Cardiac muscle cell (in vitro differentiated cells and primary cell): ENCODE data around the gene HSPA14. TPM values are rescaled to one million over a fixed set of nuclear protein-coding genes. Genes with fewer than 3 reads are reported as not detected.
A peak's percentile ranks its signal among the peaks of the same experiment; 100 is the strongest.

ENCODE experiments used
- DNase-seq, 2 donors: peaks; one replicate each; pipeline versions ENCODE4 v3.0.0 to v3.0.0-alpha.2; 2010 to 2017; ENCODE audit warnings: low read depth in 1 of 2, low spot score in 1 of 2
- H3K27ac ChIP-seq: fragments of 200-600 bp; sonication (generic); 2 replicates; pipeline ENCODE4 v1.5.1; 2016
- H3K27me3 ChIP-seq: fragments of 200-600 bp; sonication (generic); 2 replicates; pipeline ENCODE4 v1.6.0; 2016; ENCODE audit warnings: control low read depth
- H3K36me3 ChIP-seq: fragments of 200-600 bp; sonication (generic); 2 replicates; pipeline ENCODE4 v1.5.1; 2016; ENCODE audit warnings: control low read depth
- H3K4me1 ChIP-seq: fragments of 200-600 bp; sonication (generic); 2 replicates; pipeline ENCODE4 v1.8.1; 2017; ENCODE audit warnings: low read depth, mild to moderate bottlenecking, mixed run types
- H3K4me3 ChIP-seq: fragments of 200-600 bp; sonication (generic); 2 replicates; pipeline ENCODE4 v1.5.1; 2016; ENCODE audit warnings: mild to moderate bottlenecking
- H3K9me3 ChIP-seq: fragments of 200-600 bp; sonication (generic); 2 replicates; pipeline ENCODE4 v1.5.1; 2017; ENCODE audit warnings: low read depth, mild to moderate bottlenecking, control low read depth
- polyA plus RNA-seq: library from polyadenylated mRNA; unstranded; fragments of >200 nt; fragmentation: Nextera tagmentation; extraction: Ambion mirVana; gene quantifications from 2 replicates; pipeline ENCODE4 v1.2.1, GENCODE V29; 2016
- total RNA-seq: library from RNA; depleted of rRNA; stranded (reverse); fragments of >200 nt; gene quantifications from 2 replicates; pipeline ENCODE4 v1.2.3, GENCODE V29; 2016
- TF ChIP-seq, protein P1 (sequence below): IDR thresholded peaks from 2 replicates; pipeline ENCODE4 v1.5.1; 2012; ENCODE audit warnings: low read depth, mild to moderate bottlenecking, low read length

Gene HSPA14
- total and polyA plus RNA-seq, 2 experiments from 2014 or later, result 14.0 to 19.3 TPM

DNA sequence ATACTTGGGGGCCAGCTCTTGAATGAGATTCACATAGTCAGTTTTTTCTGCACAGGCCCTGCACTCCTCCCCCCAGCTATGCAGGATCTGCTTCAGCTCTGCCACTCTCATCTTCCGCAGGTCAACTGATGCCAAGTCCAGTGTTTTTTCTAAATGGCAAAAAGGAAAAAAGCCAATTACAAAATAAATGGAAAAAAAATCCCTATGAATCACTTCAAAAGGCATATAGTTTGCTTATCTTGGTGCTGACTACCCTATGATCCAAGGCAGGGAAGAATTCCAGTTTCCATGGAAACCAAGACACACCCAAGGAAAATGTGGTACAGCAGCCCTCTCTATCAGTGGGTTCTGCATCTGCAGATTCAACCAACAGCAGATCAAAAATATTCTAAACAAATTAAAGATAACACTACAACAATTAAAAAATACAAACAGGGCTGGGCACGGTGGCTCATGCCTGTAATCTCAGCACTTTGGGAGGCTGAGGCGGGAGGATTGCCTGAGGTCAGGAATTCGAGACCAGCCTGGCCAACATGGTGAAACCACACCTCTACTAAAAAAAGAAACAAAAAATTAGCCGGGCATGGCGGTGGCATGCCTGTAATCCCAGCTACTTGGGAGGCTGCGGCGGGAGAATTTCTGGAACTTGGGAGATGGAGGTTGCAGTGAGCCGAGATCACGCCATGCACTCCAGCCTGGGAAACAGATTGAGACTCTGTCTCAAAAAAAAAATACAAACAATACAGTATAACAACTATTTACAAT, 17.9 kb upstream of the HSPA14 start:
- Histone ChIP-seq H3K4me1 (peaks cover 7% of the 10 kb centered on the region), H3K4me3 (no peak overlapping the region), H3K36me3 (no peaks in the 10 kb centered on the region), H3K9me3 (no peaks in the 10 kb centered on the region), H3K27ac (no peak overlapping the region), H3K27me3 (no peaks in the 10 kb centered on the region)
- TF ChIP-seq, protein P1, sequence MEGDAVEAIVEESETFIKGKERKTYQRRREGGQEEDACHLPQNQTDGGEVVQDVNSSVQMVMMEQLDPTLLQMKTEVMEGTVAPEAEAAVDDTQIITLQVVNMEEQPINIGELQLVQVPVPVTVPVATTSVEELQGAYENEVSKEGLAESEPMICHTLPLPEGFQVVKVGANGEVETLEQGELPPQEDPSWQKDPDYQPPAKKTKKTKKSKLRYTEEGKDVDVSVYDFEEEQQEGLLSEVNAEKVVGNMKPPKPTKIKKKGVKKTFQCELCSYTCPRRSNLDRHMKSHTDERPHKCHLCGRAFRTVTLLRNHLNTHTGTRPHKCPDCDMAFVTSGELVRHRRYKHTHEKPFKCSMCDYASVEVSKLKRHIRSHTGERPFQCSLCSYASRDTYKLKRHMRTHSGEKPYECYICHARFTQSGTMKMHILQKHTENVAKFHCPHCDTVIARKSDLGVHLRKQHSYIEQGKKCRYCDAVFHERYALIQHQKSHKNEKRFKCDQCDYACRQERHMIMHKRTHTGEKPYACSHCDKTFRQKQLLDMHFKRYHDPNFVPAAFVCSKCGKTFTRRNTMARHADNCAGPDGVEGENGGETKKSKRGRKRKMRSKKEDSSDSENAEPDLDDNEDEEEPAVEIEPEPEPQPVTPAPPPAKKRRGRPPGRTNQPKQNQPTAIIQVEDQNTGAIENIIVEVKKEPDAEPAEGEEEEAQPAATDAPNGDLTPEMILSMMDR, result no peak
- peak in 1 of 2 donors; percentile 86 for DNase-seq

DNA sequence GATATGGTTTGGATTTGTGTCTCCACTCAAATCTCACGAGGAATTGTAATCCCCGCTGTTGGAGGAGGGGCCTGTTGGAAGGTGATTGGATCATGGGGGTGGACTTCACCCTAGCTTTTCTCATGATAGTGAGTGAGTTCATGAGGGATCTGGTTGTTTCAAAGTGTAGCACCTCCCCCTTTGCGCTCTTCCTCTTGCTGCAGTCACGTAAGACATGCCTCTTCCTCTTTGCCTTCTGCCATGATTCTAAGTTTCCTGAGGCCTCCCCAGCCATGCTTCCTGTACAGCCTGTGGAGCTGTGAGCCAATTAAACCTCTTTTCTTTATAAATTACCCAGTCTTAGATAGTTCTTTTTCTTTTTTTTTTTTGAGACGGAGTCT, 17.3 kb upstream of the HSPA14 start:
- TF ChIP-seq, protein P1, result no peak
- Histone ChIP-seq H3K27me3 (no peaks in the 10 kb centered on the region), H3K27ac (no peak overlapping the region)

DNA sequence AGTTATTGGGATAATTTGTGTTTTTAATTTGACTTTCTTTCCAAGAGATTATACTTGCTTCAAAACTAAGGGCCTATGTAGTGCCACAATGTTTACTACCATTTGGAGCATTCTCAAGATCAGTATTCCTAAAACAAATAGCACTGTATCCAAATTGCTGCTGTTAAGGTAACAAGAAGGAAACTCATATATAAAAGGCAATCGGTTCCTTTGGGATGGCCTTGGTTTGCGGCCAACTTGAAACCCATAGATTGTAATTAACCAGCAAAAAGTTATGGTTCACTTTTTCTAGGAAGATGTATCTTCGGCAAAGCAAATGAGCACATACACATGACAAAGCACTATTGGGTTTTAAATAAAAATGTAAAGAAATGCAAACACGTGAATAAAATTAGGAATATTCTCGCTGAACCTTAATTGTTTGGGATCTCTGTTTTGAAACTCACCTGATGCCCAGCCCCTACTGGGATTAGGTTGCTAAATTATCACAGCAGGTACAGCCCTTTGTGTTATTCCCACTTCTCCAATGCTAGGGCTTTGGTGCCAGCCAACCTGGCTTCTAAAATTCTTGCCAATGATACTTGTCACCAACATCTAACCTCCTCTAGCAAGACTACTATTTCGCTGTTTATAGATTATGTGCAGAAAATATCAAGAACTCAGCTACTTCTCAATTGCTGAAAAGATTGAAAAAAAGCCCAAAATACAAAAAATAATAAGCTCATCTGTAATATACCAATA, 16.3 kb upstream of the HSPA14 start:
- H3K9me3 ChIP-seq, result no peaks in the 10 kb centered on the region
- H3K27ac ChIP-seq, result no peak overlapping the region
- peaks cover 7% of the 10 kb centered on the region for H3K4me1 ChIP-seq
- H3K27me3 ChIP-seq, result no peaks in the 10 kb centered on the region
- H3K4me3 ChIP-seq, result no peak overlapping the region
- DNase-seq, result no peak
- TF ChIP-seq, protein P1, result no peak
- H3K36me3 ChIP-seq, result no peaks in the 10 kb centered on the region

More for the DNA sequence above, 17.3 kb upstream of the HSPA14 start:
- Histone ChIP-seq H3K4me1 (peaks cover 7% of the 10 kb centered on the region), H3K9me3 (no peaks in the 10 kb centered on the region), H3K4me3 (no peak overlapping the region), H3K36me3 (no peaks in the 10 kb centered on the region)
- no peak for DNase-seq

DNA sequence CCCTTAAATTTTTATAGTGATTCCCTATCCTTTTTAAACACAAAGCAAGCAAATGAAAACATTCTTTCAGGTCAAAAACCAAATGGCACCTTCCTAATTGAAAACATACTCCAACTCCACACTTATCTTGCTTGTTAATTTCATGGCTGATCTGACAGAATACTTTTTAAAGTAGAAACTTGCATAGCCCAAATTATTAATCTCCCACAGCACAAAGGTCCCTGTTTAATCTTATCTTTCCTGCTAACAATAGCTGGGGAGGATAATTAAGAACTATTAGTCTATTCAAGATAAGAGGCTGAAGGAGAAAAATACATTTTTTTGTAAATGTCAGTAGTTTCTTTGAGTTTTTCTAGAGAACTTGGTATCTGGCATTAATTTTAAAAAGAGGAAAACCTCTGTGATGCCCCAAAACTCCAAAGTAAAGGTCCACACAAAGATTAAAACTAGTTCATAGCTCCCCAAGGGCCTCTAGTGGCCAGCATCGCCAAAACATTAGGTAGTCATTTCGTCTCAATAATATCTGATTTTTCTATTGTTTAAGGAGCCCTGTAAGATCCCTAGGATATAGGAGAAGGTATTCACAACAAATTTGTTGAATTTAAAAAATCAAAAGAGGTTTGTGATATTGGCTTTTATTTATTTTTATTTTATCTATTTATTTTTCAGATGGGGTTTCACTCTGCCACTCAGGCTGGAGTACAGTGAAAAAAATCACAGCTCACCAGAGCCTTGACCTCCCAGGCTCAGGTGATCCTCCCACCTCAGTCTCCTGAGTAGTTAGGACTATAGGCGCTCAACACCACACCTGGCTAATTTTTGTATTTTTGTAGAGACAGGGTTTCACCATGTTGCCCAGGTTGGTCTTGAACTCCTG, 15.0 kb upstream of the HSPA14 start:
- TF ChIP-seq, protein P1, result peak; percentile 73
- Histone ChIP-seq H3K36me3 (no peaks in the 10 kb centered on the region), H3K4me3 (no peak overlapping the region), H3K4me1 (peaks cover 7% of the 10 kb centered on the region), H3K27ac (no peak overlapping the region), H3K27me3 (no peaks in the 10 kb centered on the region), H3K9me3 (no peaks in the 10 kb centered on the region)
- peak; percentile 44 to 69 for DNase-seq

DNA sequence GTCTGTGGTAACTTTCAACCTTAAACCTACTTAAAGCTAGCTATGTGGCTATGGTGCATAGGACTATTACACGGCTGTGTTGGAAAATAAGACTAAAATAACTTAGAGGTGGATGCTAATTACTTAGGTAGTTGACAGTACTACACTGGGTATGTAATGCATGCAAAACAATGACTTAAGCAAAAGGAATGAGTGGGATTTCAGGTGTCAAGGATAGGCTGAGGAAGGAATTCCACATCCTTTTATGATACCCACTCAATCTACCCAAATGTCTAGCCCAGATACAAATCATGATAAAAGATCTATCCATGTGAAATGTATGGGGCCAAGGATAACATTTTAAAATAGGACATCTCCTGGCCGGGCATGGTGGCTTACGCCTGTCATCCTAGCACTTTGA, 14.1 kb upstream of the HSPA14 start:
- DNase-seq, result no peak
- Histone ChIP-seq H3K36me3 (no peaks in the 10 kb centered on the region), H3K27ac (no peak overlapping the region), H3K9me3 (no peaks in the 10 kb centered on the region), H3K4me1 (peaks cover 7% of the 10 kb centered on the region), H3K27me3 (no peaks in the 10 kb centered on the region), H3K4me3 (no peak overlapping the region)
- TF ChIP-seq, protein P1, result no peak
